Measurements from ENCODE around the gene VNN1. TPM values are rescaled to one million over a fixed set of nuclear protein-coding genes. Genes with fewer than 3 reads are reported as not detected.
"Not testable (repeated sequence)": the region's sequence is repeated elsewhere in the genome, so short reads cannot be mapped to it uniquely, and the experiment has no call there.

The VNN1 gene
- total and polyA plus RNA-seq, 5 donors = 0.23 to 0.80 (median 0.65) TPM

DNA sequence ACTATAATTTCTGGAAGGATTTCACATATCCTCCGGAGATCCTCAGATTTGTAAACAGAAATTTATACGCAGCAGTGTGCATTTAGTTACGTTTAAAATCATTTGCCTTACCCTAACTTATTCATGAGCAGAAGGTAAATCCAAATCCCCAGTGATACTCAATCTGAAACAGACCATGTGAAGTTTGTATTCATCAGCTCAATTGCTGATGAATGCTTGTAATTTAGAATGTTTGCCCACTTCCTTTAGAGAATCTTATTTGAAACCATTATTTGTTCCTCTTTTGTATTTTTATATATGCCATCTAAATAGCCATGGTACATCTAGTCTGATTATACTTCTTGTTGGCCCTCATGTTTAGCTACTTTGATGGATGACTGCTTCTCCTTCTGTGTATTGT lies 70.3 kb downstream of the VNN1 start:
- Histone ChIP-seq H3K4me1 (ENCODE audit: control insufficient read depth, insufficient read depth, low read length) (no peaks in the 10 kb centered on the region), H3K27ac (ENCODE audit: low read length) (no peak overlapping the region), H3K9me3 (ENCODE audit: control insufficient read depth, low read length) (no peaks in the 10 kb centered on the region), H3K27me3 (ENCODE audit: control insufficient read depth, insufficient read depth) (no peaks in the 10 kb centered on the region), H3K4me3 (ENCODE audit: low read length) (no peak overlapping the region)
- intact Hi-C loops (cut with DNase I) = no loop called here
- DNase-seq (no peak), ATAC-seq (no peak)
- 86% methylated on average over 3 of the region's 3 CpGs for WGBS

DNA sequence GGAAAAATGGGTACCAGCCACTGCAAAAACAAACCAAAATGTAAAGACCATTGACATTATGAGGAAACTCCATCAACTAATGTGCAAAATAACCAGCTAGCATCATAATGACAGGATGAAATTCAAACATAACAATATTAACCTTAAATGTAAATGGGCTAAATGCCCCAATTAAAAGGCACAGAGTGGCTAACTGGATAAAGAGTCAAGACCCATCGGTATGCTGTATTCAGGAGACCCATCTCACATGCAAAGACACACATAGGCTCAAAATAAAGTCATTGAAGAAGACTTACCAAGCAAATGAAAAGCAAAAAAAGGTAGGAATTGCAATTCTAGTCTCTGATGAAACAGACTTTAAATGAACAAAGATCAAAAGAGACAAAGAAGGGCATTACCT lies 76.7 kb downstream of the VNN1 start:
- ATAC-seq; DNase-seq; intact Hi-C loops (cut with DNase I); H3K9me3 ChIP-seq (ENCODE audit: control insufficient read depth, low read length); H3K27me3 ChIP-seq (ENCODE audit: control insufficient read depth, insufficient read depth); H3K4me1 ChIP-seq (ENCODE audit: control insufficient read depth, insufficient read depth, low read length); H3K27ac ChIP-seq (ENCODE audit: low read length); H3K4me3 ChIP-seq (ENCODE audit: low read length): not testable (repeated sequence)
- WGBS = 88% methylated on average over 1 of the region's 1 CpG

DNA sequence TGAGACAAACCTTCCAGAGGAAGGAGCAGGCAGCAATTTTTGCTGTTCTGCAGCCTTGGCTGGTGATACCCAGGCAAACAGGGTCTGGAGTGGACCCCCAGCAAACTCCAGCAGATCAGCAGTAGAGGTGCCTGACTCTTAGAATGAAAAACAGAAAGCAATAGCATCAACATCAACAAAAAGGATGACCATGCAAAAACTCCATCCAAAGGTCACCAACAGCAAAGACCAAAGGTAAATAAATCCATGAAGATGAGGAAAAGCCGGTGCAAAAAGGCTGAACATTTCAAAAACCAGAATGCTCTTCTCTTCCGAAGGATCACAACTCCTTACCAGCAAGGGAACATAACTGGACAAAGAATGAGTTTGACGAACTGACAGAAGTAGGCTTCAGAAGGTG lies 77.9 kb downstream of the VNN1 start:
- H3K27ac ChIP-seq (ENCODE audit: low read length); H3K9me3 ChIP-seq (ENCODE audit: control insufficient read depth, low read length); DNase-seq; ATAC-seq; H3K4me1 ChIP-seq (ENCODE audit: control insufficient read depth, insufficient read depth, low read length); H3K4me3 ChIP-seq (ENCODE audit: low read length); intact Hi-C loops (cut with DNase I); H3K27me3 ChIP-seq (ENCODE audit: control insufficient read depth, insufficient read depth): not testable (repeated sequence)
- 80% methylated on average over 3 of the region's 3 CpGs for WGBS

- WGBS = 42% methylated on average over 3 of the region's 3 CpGs
- H3K9me3 ChIP-seq (ENCODE audit: control insufficient read depth, low read length); H3K27ac ChIP-seq (ENCODE audit: low read length); H3K4me3 ChIP-seq (ENCODE audit: low read length); ATAC-seq; intact Hi-C loops (cut with DNase I); DNase-seq; H3K4me1 ChIP-seq (ENCODE audit: control insufficient read depth, insufficient read depth, low read length); H3K27me3 ChIP-seq (ENCODE audit: control insufficient read depth, insufficient read depth): not testable (repeated sequence)
These were observed 78.6 kb downstream of the VNN1 start for GRCh38 chr6:132635288-132635687.

GRCh38 chr6:132634796-132635195 lies 79.1 kb downstream of the VNN1 start:
- intact Hi-C loops (cut with DNase I) = no loop called here
- WGBS = 68% methylated on average over 4 of the region's 4 CpGs
- DNase-seq = no peak
- Histone ChIP-seq H3K27ac (ENCODE audit: low read length) (no peak overlapping the region), H3K27me3 (ENCODE audit: control insufficient read depth, insufficient read depth) (no peaks in the 10 kb centered on the region), H3K9me3 (ENCODE audit: control insufficient read depth, low read length) (no peaks in the 10 kb centered on the region), H3K4me3 (ENCODE audit: low read length) (no peak overlapping the region), H3K4me1 (ENCODE audit: control insufficient read depth, insufficient read depth, low read length) (no peaks in the 10 kb centered on the region)
- no peak for ATAC-seq

DNA sequence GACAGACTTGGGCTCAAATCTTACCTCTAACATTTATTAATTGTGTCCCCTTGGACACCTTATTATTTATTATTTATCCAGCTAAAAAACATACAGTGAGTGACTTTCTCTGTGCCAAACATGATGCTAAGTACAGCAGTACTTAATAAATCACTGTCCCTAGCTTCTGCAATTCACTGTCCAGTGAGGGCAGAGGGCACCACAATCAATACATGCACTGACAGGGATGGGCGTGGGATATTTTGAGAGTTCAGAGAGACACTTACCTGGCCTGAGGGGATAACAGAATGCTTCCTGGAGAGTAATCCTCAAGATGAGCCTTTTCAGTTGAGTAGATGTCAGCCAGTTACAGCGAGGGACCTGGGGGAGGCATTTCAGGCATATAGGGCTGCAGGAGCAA lies 80.5 kb downstream of the VNN1 start:
- intact Hi-C loops (cut with DNase I) = no loop called here
- Histone ChIP-seq H3K27ac (ENCODE audit: low read length) (no peak overlapping the region), H3K27me3 (ENCODE audit: control insufficient read depth, insufficient read depth) (no peaks in the 10 kb centered on the region), H3K9me3 (ENCODE audit: control insufficient read depth, low read length) (no peaks in the 10 kb centered on the region), H3K4me1 (ENCODE audit: control insufficient read depth, insufficient read depth, low read length) (no peaks in the 10 kb centered on the region), H3K4me3 (ENCODE audit: low read length) (no peak overlapping the region)
- 67% methylated on average over 2 of the region's 2 CpGs for WGBS
- no peak for ATAC-seq
- DNase-seq = no peak

Other genes starting within 250 kb of the VNN1 start
- 10 to 100 TPM; 45.6 to 69.7 (median 62.3) TPM for gene STX7, start 200.9 kb downstream of the VNN1 start, total RNA-seq
- gene STX7, start 200.9 kb downstream of the VNN1 start, polyA plus RNA-seq = 14.2 TPM
- not detected for gene TAAR9, start 175.8 kb downstream of the VNN1 start, total RNA-seq
- gene TAAR9, start 175.8 kb downstream of the VNN1 start, polyA plus RNA-seq = not detected
- gene TAAR8, start 161.4 kb downstream of the VNN1 start, total RNA-seq = not detected
- not detected for gene TAAR8, start 161.4 kb downstream of the VNN1 start, polyA plus RNA-seq
- not detected for gene TAAR6, start 143.7 kb downstream of the VNN1 start, total RNA-seq
- not detected for gene TAAR6, start 143.7 kb downstream of the VNN1 start, polyA plus RNA-seq
- not detected for gene TAAR5, start 124.3 kb downstream of the VNN1 start, total RNA-seq
- not detected for gene TAAR5, start 124.3 kb downstream of the VNN1 start, polyA plus RNA-seq
- not detected for gene TAAR2, start 89.8 kb downstream of the VNN1 start, total RNA-seq
- gene TAAR2, start 89.8 kb downstream of the VNN1 start, polyA plus RNA-seq = not detected
- not detected for gene TAAR1, start 54.9 kb downstream of the VNN1 start, total RNA-seq
- gene TAAR1, start 54.9 kb downstream of the VNN1 start, polyA plus RNA-seq = not detected
- gene VNN2, start 43.8 kb upstream of the VNN1 start, total RNA-seq = 1 to 10 TPM in 3 of 4 donors, under 1 TPM in 1; 0.71 to 2.7 (median 2.2) TPM
- 0.59 TPM for gene VNN2, start 43.8 kb upstream of the VNN1 start, polyA plus RNA-seq
- 1 to 10 TPM; 4.5 to 5.9 (median 5.3) TPM for gene SLC18B1, start 84.6 kb upstream of the VNN1 start, total RNA-seq
- gene SLC18B1, start 84.6 kb upstream of the VNN1 start, polyA plus RNA-seq = 3.1 TPM
- 100 to 1,000 TPM; 554 to 686 (median 627) TPM for gene RPS12, start 100.5 kb upstream of the VNN1 start, total RNA-seq
- 1,063 TPM for gene RPS12, start 100.5 kb upstream of the VNN1 start, polyA plus RNA-seq

Measured in right cardiac atrium (tissue), 5 donors.